IPS-15b (cell line): ENCODE measurements around the gene GALNT18.

ENCODE experiments used
- H3K27me3 ChIP-seq: one replicate; pipeline ENCODE4 v1.6.1; 2013; ENCODE audit warnings: low read length; ENCODE audit not compliant: control insufficient read depth, insufficient read depth
- H3K36me3 ChIP-seq: one replicate; pipeline ENCODE4 v1.6.1; 2013; ENCODE audit warnings: low read length; ENCODE audit not compliant: control insufficient read depth, insufficient read depth
- H3K4me1 ChIP-seq: one replicate; pipeline ENCODE4 v1.6.1; 2013; ENCODE audit warnings: mild to moderate bottlenecking, low read length; ENCODE audit not compliant: control insufficient read depth, insufficient read depth
- H3K4me3 ChIP-seq: one replicate; pipeline ENCODE4 v1.5.1; 2013; ENCODE audit warnings: low read depth, low read length
- H3K9ac ChIP-seq: one replicate; pipeline ENCODE4 v1.6.1; 2013; ENCODE audit warnings: low read depth, mild to moderate bottlenecking, low read length
- H3K9me3 ChIP-seq: one replicate; pipeline ENCODE4 v1.6.1; 2013; ENCODE audit warnings: mild to moderate bottlenecking, low read length; ENCODE audit not compliant: control insufficient read depth, insufficient read depth

The GALNT18 gene

DNA sequence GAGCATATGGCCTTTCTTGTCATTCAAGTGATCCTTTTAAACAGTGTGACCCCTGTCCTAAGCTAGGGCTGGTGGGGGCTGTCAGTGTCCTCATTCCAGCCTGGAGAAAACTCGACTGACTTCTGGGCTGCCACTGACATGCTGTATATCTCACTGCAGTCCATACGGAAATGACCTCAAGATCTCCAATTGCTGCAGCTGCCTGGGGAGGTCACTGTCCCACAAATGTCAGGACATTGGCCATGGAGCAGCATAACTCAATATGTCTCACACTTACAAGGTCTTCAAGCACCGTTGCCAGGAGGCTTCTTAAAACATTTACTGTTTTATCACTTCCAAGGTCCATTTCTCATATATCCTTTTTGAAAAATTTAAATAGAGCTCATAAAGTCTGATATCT lies 240.9 kb downstream of the GALNT18 start:
- Histone ChIP-seq H3K4me3 (no peak overlapping the region), H3K9me3 (no peaks in the 10 kb centered on the region), H3K4me1 (no peaks in the 10 kb centered on the region)

DNA sequence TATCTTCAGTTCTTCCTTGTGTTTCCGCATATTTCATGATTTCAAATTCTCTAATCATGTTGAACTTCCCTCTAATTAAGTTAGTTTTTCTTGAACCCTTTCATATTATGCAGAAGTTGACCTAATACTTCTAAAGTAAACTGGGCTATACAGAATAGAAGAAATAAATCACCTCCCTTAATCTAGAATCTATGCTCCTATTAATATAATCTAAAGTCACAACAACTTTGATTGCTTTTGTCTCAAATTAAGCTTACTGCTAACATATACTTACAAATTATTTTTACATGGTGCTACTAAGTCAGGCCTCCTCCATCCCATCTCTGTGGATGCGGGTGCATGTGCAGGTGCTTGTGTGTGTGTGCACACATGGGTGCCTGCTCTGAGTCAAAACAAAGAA lies 241.5 kb downstream of the GALNT18 start:
- no peak overlapping the region for H3K4me3 ChIP-seq

More for the DNA sequence above, 240.9 kb downstream of the GALNT18 start:
- H3K36me3 ChIP-seq: no peaks in the 10 kb centered on the region
- H3K27me3 ChIP-seq: no peaks in the 10 kb centered on the region
- no peak overlapping the region for H3K9ac ChIP-seq

DNA sequence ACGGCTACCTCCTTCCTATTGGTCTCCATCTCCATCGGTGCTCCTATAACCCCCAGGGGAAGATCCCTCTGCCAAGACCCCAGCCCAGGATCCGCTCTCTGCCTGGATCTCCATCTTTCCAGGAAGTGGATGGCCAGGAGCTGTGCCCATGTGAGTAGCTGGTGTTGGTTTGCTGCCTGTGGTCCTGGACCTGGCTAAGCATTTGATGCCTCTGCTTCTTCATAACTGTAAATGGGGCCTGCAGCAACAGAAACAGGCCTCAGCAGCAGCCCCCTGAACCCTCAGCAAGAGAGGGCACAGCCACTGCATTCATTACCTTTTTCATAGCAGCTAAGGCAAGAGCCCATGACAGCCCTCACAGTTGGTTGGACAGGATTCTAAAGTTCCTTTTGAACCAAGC lies 242.1 kb downstream of the GALNT18 start:
- H3K27me3 ChIP-seq: no peaks in the 10 kb centered on the region
- H3K9me3 ChIP-seq: no peaks in the 10 kb centered on the region
- no peaks in the 10 kb centered on the region for H3K36me3 ChIP-seq
- no peaks in the 10 kb centered on the region for H3K4me1 ChIP-seq
- no peak overlapping the region for H3K9ac ChIP-seq
- no peak overlapping the region for H3K4me3 ChIP-seq

More for the DNA sequence above, 241.5 kb downstream of the GALNT18 start:
- Histone ChIP-seq H3K27me3 (no peaks in the 10 kb centered on the region), H3K9me3 (no peaks in the 10 kb centered on the region), H3K9ac (no peak overlapping the region), H3K36me3 (no peaks in the 10 kb centered on the region), H3K4me1 (no peaks in the 10 kb centered on the region)

DNA sequence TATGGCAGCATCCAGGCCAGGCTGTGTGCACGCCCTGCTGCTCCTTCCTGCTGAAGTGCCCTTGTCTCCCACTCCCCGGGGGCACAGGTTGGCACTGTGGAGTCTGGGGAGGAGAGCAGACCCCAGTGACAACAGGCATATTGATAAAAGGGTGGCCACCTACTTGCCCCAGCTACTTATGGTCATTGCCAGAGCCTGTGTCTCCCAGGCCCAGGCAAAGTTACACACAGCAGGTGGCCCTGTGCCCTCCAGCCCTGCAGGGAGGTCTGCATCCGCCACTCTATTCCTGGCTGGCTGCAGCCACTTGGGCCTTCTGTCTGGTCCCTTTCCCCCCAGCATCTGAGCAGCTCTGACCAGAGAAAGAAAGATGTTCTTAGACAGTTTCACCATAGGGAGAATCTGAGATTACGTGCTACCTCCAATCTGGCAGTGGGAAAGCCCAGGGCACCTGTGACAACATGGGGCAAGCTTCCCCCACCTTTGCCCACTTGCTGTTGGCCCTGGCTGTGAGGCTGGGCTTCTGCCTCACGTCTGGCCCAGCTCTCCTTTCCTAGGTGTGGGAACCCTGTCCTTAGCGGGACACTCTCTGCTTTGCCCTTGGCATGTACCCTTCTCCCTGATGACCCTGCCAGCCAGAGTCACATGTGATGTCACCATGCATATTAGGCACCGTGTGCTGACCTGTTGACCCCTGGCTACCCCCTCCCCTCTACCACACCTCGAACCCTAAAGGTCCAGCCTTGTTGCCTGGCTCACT lies 243.4 kb downstream of the GALNT18 start:
- Histone ChIP-seq H3K4me1 (no peaks in the 10 kb centered on the region), H3K36me3 (no peaks in the 10 kb centered on the region), H3K4me3 (no peak overlapping the region), H3K9me3 (no peaks in the 10 kb centered on the region), H3K9ac (no peak overlapping the region), H3K27me3 (no peaks in the 10 kb centered on the region)

DNA sequence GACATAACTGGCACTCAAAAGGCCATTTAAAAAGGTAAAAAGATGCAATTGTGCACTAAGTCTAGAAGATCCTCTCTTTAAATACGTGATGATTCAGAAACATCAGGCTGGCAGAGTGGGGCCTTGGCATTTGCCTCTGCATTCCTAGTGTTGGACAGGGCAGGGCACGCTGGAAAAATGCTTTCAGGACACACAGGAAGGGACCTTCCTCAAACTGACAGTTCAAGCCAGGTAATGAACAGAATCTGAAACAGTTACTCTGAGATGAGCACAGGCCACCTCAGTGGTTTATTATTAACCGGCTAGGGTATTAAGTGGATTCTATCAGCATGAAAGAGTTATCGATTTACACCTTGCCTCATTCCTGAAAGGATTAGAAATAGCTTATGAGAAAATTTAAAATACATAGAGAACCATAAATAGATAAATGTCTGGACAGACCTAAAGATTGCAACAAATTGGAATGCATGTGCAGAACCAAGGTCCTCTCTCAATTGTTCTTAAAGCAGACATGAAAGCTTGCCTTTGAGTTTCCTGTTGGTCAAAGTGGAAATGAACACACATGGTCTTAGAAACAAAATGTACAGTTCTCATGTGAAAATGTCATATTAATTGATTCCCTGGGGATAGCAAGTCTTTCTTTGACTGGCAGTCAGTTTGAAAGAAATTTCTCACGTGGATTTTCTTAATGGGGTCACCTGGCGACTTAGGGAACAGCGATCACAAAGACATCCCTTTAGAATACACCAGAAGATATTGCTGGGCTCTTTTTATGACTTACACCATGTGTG lies 247.3 kb downstream of the GALNT18 start:
- no peaks in the 10 kb centered on the region for H3K27me3 ChIP-seq
- H3K36me3 ChIP-seq: no peaks in the 10 kb centered on the region
- H3K4me1 ChIP-seq: no peaks in the 10 kb centered on the region
- no peak overlapping the region for H3K9ac ChIP-seq
- no peaks in the 10 kb centered on the region for H3K9me3 ChIP-seq
- H3K4me3 ChIP-seq: no peak overlapping the region

DNA sequence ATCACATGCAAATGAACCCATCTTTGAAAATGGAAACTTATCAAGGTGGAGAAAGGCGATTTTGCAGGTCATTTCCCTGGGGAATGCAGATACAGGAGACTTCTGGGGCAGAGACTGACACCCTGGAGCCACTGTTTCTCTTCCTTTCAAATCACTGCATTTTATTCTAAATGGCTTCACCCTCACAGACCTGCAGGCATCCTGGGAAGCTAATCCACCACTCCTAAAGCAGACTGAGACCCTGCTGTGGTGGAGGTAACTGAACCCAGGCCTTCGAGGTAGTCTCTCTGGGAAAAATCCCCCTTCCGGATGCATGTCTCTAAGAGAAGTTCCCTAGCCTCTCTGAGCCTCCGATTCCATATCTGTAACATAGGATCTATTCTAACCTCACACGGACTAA lies 247.9 kb downstream of the GALNT18 start:
- Histone ChIP-seq H3K4me1 (no peaks in the 10 kb centered on the region), H3K9ac (no peak overlapping the region), H3K27me3 (no peaks in the 10 kb centered on the region), H3K4me3 (no peak overlapping the region), H3K9me3 (no peaks in the 10 kb centered on the region), H3K36me3 (no peaks in the 10 kb centered on the region)

DNA sequence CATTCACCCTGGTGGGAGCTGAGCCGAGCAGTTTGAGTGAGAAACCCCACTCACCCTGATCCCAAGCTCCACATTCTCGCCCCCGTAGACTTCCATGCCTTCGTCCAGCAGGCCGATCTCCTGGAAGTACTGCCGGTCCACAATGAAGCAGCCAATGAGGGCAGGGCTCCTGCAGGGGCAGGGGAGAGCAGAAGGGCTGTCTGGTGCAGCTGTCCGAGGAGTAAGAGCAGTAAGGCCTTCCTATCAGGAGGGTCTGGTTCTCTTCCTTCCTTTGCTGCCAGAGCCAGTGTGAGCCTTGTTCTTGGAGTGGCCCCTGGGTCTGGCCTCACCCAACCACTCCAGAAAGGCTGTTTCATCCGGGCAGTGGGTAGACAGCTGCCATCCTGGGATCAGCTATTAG lies 249.3 kb downstream of the GALNT18 start:
- no peak overlapping the region for H3K4me3 ChIP-seq
- H3K9me3 ChIP-seq: no peaks in the 10 kb centered on the region

DNA sequence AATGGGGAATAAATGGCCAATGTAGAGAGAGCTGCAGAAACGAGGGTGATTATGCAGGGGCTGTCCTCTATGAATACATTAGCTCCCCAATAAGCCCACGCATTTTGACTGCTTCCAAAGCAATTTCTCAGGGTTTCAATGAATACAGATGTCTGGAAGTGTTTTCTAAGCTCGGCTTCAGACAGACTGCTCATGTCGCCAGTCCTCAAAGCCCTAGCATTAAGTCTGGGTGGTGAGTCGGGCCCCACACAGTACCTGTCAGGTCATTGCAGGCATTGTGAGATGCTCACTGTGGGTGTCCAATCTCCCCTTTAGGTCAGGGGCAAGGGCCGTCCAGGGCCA lies 250.9 kb downstream of the GALNT18 start:
- Histone ChIP-seq H3K9me3 (no peaks in the 10 kb centered on the region), H3K9ac (no peak overlapping the region), H3K4me1 (no peaks in the 10 kb centered on the region), H3K4me3 (no peak overlapping the region), H3K27me3 (no peaks in the 10 kb centered on the region), H3K36me3 (no peaks in the 10 kb centered on the region)

More for the DNA sequence above, 249.3 kb downstream of the GALNT18 start:
- Histone ChIP-seq H3K4me1 (no peaks in the 10 kb centered on the region), H3K27me3 (no peaks in the 10 kb centered on the region), H3K9ac (no peak overlapping the region), H3K36me3 (no peaks in the 10 kb centered on the region)

DNA sequence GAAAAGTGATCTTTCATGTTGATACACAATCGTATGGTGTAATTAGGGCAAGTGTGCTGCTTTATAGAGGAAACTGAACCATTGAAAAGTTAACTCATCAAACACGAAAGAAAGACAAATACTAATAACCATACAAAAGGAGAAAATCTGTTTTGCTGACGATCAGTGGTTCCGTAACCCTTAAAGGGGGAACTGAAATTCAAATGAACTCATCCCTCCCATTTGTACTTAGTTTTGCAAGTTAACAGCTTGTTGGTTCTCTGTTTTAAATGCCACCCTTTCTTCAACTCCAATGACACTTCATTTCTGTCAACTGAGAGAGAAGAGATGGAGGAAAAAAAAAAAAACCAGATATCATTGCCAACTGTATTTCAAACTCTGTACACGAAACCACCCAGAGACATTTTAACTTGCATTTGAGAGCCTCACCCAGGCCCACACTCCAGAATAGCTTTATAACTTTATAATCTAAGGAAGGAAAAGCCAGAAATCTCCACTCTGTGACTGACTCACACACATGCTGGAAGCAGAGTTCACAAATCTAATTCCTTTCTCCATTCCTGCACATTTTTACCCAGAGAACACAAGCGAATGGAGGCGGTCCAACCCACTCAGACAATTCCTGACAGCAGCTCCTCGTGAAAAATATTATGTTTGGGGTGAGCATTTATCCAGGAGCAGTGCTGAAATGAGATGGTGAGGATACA lies 251.4 kb downstream of the GALNT18 start:
- H3K9ac ChIP-seq: no peak overlapping the region
- H3K27me3 ChIP-seq: no peaks in the 10 kb centered on the region
- H3K4me3 ChIP-seq: no peak overlapping the region
- H3K4me1 ChIP-seq: no peaks in the 10 kb centered on the region
- H3K9me3 ChIP-seq: no peaks in the 10 kb centered on the region
- no peaks in the 10 kb centered on the region for H3K36me3 ChIP-seq

DNA sequence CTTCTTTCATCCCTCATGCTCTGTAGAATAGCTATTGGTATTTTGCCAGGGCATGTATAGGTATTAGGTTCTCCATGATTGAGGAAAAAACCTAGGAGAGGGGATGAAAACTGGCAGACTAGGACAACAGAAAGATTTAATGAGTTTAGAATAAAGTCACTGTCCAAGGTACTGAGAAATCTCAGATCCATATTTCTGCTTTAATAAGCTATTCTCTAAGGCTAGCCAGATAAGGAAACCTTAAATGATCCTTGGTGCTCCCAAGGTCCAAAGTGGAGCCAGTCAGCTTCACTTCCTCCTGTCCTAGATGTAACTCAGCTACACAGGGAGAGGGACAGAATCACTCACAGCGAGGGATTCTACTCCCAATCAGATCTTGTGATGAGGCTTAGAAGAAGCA lies 255.0 kb downstream of the GALNT18 start:
- no peak overlapping the region for H3K9ac ChIP-seq
- H3K27me3 ChIP-seq: no peaks in the 10 kb centered on the region
- no peak overlapping the region for H3K4me3 ChIP-seq
- H3K9me3 ChIP-seq: no peaks in the 10 kb centered on the region
- H3K36me3 ChIP-seq: no peaks in the 10 kb centered on the region
- peaks cover 3% of the 10 kb centered on the region for H3K4me1 ChIP-seq

DNA sequence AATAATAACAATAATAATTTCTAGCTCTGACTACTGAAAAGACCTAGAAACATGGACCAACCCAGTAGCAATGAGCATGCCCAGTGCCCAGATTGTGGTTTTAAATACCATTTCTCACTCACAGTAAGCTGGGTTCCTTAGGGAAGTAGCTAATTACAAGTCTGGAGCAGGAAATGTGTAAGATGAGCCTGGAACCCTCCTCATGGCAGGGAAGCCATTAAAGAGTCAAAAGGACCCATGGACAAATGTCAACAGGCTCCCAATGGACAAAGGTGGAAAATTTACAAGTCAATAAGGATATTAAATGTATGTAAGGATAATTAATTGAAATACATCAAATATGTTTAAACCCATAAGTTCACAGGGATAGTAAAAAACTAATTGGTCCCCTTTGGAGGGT lies 258.1 kb downstream of the GALNT18 start:
- H3K36me3 ChIP-seq: no peaks in the 10 kb centered on the region

More for the DNA sequence above, 258.1 kb downstream of the GALNT18 start:
- Histone ChIP-seq H3K27me3 (no peaks in the 10 kb centered on the region), H3K9me3 (no peaks in the 10 kb centered on the region), H3K9ac (no peak overlapping the region), H3K4me1 (peaks cover 3% of the 10 kb centered on the region), H3K4me3 (no peak overlapping the region)
